Hematopoietic multipotent progenitor cell treated with erythropoietin and hydrocortisone succinate and interleukin-3 and kit ligand, for 6 days (in vitro differentiated cells): ENCODE data around the gene PEMT.
A peak's percentile ranks its signal among the peaks of the same experiment; 100 is the strongest.

Source experiments
- DNase-seq: peaks from one replicate; pipeline ENCODE4 v3.0.0-alpha.2; 2015

Gene PEMT

DNA sequence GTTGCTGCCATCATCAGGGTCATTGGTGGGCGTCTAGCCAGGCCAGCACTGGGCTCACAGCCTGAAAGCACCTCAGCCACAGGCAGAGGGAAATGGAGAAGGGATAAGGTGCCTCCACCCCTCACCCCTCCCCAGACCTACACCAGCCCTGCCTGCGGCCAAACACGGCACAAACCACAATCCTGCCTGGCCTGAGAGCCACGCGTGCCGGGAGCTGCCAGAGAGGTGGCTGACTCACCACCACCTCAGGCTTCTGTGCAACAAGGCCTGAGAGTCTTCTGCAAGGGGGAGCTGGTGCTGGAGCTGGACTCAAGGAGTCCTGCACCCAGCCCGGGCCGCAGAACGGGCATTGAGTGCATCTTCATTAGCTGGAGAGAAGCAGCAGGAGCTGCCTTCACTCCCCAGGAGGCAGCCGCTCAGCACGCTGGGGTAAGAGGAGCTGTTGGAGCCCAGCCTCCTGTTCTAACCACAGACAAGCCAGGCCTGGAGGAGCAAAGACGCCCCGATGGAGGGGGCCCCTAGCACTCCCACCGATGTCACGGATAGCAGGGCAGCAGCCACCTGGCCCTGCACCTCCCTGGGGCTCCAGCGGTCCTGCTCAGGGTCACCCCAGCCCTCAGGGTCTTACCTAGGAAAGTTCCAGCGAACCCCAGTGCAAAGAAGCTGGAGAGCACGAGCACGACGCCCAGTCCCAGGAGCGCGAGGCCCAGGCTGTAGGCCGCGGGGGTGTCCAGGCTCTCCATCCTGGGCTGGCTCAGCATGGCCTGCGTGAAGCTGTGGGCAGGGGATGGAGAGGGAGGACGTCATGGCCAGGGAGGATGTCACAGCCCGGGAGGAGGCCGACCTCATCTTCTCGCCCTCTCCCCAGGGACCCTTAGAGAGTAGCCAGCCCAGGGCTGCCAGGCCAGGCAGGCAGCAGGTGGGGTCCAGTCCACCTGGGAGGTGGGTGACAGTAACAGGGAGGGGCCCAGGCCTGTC lies 79.3 kb downstream of the PEMT start:
- peak; percentile 84 for DNase-seq

DNA sequence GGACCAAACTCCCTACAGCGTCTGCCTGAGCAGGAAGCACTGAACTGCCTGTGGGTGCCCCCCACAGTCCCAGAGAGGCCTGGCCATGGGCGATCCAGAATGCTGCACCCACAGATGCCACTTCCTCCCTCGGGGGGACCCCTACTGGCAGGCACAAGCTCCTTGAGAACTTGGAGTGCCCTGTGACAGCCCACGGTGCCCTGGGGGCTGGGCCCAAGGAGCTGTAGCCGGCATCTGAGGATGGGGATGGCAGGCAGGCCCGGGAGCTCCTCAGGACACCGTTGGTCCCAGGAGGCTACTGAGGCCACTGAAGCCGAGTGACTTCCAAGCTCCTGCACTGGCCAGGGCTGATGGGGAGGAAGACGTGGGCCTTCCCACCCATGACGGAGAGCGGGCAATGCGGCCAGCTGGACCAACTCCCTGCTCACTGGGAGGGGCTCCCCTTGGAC lies 80.2 kb downstream of the PEMT start:
- DNase-seq = peak; percentile 41

DNA sequence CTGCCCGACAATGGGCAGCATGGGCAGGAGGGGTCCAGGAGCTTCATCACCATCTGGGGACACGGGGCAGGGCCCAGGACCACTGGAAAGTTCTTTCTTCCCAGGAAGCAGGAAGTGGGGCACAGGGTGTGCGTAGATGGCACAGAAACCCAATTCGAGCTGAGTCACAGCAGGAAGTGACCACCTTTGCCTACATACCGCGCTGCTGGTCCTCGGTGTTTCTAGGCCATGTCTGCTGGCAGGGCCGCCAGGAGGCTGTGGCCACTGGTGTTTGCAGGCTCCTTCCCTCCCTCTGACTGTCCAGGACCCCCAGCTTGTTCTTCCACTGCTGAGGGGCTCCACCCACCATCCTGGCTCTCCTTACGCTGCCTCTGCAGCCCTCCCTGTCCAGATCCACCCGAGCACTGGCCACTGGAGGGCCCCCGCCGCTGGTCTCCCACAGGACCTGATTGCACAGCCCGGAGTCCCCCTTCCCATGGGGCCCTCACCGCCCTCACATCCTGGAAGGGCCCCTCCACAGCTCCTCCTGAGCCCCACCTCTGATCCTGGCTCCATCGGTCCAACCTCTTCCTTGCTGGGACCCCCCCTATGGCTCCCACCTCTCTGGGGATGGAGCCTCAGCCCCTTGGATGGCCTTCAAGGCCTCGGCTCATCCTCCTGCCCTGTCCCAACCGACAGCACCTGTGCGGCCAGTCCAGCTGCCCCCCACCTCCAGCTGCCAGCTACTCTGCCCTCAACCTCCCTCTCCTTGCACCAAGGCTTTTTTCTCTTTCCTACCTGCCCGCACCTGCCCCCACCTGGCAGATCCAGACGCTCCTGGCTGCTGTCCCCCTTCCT lies 80.8 kb downstream of the PEMT start:
- peak; percentile 43 for DNase-seq

DNA sequence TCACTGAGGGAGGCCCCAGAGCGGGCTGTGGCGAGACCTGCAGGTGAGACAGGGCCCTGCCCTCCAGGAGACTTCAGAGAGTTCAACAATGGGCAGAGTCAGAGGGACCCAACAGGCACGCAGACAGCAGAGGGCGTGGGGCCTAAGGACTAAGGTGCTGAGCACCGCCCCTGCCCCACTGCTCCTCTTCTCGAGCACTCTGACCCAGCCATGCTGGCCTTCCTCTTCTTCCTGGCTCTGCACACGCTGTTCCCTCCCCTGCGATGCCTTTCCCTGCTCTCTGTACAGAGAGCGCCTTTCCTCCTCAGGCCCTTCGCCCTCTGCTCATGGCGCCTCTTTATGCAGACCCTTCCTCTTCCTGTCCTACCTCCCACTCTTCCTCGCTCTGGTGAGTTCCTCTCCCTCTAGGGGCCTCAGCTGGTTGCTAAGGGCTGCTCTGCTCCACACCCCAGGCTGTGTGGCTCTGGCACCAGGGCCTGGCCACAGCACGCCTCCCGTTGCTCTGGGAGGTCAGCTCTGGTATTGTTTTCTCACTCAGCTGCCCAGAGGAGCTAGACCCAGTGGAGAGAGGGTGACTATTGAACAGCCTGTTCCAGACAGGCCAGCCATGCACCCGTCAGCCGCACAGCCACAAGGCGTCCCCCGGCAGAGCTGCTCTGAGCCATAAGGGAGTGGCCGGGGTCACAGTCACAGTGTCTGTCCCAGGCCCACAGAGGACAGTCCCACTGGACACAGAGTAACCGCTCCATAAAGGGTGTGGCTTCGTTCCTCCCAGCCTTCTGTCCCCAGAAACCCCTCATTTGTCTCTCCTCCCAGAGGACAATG lies 81.7 kb downstream of the PEMT start:
- peak; percentile 59 for DNase-seq

DNA sequence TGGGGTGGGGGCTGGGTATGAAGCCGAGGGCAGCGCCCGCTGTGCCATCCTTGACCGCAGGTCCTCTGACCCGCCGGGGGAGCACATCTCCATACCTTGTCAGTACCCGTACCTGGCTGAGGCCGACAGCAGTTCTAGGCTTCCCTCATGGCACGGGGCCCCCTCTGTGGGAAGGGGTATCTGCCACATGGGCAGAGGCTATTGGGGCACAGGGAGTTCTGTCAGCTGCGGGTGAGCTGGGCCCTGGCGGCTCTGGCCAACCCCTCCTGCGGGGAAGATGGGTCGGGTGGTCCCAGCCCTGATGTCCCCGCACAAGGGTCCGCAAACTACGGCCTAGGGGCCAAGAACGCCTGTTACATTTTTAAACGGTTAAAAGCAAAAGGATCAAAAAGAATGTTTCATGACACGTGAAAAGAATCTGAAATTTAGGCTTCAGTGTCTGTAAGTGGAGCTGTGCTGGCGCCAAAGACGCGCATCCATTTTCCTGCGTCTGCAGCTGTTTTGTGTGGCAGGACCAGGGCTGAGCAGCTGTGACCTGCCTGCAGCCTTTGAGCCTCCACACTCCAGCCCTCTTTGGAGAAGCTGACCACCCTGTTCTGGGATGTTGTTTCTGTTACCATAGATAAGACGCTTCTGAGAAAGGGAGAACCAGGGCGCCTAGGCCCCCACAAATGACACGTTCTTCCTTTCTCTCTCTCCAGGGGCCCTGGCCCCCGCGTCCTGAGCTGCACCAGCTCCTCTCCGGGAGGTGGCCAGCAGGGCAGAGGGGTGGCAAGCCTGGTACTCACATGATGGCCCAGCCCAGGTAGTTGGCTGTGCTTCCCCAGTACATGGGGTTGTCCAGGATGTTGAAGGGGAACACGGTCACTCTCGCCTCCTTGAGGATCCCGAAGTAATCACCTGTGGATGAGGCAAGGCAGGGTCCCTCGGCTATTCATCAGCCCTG lies 82.6 kb downstream of the PEMT start:
- DNase-seq = peak; percentile 67

DNA sequence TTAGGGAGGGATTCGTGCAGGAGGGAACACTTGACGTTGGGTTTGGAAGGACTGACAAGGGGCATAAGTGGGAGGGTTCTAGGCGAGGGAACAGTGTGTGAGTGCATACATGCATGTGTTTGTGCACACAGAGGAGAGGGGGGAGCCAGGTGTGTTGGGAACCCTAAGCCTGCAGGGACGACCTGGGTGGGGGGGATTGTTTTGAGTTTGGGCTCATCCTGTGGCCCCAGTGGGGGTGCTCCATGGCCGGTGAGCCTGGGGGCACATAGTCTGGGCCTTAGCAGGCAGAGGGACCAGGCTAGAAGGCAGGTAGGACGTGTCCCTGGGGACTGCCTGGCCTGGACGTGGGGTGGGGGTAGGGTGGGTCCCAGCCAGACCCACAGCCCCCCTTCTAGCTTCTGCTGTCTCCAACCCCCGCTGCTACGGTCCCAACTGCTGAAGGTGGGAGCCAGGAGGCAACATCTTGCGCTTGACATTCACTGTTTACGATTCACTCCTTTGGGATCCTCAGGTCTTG lies 83.4 kb downstream of the PEMT start:
- DNase-seq = no peak

DNA sequence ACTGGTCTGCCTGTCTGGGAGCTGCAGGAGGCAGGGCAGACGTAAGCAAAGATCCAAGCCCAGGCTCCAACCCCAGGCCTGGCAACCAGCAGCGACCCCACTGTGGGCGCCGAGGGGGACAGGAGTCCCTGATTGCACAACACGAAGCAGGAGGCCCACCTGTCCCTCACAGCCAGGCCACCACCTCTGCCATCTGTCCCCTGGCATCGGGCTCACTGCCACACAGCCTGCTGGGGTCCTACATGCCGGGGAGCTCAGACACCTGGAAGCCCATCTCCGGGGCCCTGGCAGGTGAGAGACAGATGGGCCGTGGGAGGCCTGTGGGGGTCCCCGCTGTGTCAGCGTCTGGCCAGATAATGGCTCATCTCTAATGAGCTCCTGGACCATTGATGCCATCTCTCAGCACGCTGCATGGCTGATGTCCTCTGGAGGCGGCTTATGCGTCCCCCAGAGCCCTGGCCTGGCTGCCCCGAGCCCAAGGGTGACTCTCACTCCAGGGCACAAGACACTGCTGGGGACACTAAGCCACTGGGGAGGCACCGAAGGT lies 84.0 kb downstream of the PEMT start:
- no peak for DNase-seq

DNA sequence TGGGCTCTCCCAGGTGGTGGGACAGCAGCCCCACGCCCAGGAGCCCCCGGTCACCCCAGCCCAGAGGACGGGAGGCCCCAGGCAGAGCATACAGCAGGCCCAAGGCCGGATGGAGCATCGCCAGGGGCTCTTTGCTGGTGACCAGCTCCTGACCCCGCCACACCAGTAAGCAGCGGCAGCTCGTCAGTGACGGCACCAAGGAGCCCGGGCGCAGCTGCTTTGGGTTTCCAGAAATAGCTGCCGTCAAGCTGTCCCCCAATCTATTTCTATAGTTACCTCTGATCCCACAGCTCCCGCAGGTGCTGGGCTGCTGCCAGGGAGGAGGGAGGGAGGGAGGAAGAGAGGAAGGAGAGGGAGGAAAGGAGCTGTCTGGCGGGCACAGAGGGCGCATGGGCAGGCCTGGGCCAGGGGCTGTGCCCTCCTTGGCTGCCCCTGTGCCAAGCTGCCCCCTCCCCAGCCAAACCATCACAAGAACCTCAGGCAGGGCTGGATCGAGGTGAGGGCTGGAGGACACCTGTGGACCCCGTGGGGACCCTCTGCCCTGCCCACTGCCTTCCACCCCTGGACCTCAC lies 84.5 kb downstream of the PEMT start:
- DNase-seq = no peak

DNA sequence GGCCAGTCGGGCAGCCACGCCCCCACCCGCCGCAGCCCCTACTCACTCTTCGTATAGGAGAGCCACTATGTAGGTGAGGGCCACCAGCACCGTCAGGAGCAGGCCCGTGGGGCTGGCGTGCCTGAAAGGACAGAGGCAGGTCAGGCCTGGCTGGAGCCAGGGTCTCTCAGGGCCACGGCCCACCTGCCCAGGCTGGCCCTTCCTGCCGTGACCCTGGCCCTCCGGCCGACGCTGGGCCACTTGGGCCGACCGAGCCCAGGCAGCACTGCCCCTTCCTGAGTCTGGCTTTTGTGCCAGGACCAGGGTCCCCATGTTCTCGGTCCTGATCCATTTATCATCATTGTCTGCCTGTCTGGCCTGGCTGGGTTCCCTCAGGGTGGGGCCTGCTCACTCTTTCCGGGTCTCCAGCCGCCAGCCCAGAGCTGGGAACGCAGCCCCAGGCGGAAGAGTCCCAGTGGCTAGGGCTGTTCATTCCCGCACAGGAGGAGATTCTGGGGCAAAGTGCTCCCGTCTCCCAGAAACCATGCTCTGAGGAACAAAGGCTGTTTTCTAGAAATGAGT lies 85.2 kb downstream of the PEMT start:
- DNase-seq = no peak

DNA sequence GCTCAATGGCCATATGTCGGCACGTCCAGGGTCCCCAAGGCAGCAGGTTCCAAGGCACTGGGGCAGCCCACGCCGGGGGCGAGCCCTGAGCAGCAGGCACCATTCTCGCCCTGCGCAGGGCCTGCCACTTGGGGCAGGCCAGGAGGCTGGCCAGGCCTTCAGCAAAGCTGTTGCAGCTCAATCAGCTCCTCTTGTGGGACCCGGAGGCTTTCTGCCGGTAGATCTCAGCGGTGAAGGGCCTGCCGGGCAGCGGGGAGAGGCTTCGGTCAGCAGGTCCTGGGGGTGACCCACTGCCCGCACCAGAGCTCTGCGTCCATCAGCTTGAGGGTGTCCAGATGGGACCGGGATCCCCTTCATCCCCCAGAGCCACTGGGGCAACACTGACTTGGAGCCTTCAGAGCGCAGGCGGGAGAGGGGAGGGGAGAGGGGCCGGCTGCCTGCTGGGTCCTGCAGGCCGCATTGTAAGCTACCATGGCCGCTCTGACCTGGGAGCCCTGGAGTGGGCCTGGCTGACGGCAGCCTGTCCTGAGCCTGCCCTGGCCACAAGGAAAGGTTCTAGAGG lies 85.8 kb downstream of the PEMT start:
- no peak for DNase-seq

DNA sequence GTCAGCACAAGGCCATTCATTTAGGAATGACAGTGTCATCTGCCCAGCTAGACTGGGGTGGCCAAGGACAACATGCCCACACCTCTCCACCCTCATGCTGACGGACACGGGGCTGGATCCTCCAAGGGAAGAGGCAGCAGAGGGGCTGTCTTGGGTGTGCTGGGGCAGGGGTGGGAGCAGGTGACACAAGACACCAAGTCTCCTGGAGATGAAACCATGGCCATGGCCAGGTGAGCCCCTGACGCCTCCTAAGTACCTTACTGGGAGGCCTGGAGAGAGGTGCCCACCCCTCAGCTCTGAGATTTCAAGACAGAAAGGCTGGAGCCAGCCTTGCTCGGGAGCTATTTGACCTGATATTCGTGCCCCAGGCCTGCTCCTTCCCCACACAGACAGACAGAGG lies 86.4 kb downstream of the PEMT start:
- DNase-seq = no peak

DNA sequence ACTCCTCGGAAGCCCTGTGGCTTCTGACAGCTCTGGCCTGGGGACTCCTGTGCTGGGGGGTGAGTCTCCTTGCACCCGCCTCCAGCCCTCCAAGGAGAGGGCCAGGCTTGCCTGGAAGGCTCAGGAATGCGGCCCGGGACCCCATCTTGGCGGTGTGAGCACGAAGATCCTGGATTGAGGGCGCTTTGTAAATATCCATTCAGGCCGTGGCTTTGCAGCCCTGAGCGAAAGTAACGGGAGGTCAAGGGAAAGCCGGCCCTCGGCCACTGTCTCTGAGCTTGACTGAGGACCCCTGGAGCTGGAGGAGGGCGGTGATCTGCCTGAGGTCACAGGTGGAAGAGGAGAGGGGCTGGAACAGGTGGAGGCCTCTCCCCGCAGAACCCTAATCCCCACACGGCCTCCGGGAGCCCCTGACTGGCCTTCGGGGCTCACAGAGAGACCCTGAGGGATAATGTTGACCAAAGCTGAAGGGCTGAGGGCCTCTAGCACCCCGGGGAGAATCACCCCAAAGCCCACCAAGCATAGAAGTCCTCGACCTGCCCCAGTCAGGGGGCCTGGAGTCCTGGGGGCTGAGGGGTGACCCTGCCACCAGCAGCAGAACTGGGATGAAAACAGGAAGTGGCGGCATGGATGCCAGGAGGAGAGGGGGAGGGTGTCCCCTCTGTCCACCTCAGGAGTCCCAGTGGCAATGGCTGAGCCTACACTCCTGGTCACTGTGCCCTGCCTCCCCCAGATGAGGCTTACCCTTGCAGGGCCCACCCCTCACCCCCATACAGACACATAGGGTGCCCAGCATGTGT lies 87.0 kb downstream of the PEMT start:
- DNase-seq = no peak

DNA sequence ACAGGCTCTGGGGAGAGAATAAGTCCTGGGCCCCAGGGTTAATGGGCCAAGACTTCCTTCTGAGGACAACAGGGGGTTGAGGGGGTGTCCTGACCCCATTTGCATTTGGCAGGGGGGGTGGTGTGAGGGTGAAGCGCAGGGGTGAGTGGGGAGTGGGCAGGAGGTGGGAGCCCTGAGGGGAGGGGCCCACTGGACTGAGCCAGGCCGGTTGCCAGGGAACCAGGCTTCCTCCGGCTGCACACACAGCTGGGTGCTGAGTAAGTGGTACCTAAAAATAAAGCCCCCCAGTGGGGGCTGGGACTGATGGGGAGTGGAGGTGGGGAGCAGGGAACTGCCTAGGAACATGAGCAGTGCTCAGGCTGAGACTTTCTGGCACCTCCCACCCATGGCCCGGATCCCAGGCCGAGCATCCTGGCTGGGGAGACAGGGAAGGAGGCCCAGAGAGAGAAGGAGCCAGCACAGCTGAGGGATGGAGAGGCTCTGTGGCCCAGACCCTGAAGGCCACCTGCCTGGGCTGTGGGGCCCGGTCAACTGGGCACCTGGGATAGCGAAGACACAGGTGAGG lies 87.9 kb downstream of the PEMT start:
- DNase-seq = no peak

DNA sequence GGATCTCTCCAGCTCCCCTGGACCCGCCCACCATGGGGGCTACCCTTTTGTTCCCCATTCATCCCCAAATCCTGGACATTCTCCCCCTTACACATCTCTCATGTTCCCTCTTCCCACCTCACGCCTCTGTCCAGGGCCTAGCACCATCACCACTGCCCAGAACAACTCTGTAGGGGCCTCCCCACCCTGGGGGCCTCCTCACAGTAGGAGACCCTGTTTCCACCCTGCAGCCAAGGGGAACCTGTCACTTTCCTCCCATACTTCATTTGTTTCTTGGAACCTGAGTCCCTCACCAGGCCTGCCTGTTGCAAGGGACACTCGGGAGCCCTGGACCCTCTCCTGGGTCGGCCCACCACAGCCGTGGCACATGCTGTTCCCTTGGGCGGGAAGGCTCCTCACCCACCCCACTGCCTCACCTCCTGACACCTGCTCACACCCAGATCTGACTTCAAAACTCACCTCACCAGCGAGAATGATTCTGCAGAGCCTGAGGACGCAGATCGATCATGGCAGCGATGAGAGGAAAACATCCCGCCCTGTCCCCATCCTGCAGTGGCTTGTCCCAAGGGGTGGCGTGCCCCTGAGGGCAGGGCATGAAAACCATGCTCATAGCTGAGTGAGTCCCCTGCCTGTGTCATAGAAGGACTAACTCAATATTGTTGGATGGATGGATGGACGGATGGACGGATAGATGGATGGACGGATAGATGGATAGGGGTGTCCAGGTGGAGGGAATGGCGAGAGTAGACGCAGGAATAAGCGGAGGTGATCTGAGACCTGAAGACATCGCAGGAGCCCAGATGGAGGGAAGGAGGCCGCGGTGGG lies 88.6 kb downstream of the PEMT start:
- no peak for DNase-seq

DNA sequence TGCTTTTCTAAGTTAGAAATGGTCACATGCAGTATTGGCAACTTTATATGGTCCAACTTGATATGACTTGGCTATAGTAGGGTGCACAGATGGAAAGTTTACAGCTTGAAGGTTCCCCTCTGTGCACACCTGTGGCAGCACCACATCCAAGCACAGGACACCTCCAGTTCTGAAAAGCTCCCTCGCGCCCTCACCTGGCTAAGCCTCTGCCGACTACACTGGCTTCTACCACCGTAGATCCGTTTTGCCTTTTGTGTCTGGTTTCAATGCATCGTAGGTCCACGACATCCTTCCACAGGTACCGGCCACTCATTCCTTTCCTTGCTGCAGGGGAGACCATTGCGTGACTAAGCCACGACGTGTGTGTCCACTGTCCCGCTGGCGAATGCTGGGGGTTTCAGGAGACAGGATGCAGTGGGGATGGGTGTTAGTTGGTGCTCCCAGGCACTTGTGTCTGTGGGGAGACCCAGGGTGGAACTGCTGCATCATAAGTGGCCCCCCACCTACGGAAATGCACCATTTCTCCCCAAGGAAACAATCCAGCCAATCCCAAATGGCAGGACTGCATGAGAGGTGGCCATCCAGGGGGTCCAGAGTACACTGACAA lies 90.4 kb downstream of the PEMT start:
- peak; percentile 52 for DNase-seq

DNA sequence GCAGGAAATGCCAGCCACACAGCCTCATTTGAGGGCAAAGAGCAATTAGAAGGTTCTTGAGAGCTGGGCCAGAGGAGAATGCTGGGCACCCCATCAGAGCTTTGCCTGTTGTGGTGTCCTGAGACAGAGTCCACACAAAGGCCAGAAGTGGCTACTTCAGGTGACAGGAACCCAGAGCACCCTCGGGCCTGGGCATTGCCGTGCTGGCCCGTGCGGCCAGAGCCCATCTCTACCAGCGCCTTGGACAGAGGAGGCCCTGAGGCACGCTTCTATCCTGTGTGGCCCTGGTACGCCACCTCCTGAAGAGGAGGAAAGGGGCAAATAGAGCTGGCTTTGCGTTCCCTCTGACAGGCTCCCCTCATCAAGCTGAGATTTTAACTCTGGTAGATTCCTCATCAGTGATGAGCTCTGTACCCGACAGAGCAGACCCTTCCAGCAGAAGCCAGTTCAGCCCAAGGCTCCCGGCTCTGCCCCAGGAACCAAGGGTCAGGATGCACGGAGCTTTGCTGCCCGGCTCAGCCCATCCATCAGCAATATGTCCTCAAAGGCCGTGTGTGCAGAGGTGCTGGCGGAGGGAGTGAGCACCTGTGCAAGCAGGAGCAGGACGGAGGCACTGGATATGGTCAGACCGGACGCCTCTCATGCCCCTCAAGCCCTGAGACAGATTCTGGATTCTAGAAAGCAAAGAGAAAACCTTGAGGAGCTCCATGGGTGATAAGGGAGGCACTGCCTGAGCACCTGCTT lies 91.9 kb downstream of the PEMT start:
- DNase-seq = no peak
